Endothelial cell of umbilical vein (primary cell): ENCODE measurements around the gene SKAP1. TPM values are rescaled to one million over a fixed set of nuclear protein-coding genes. Genes with fewer than 3 reads are reported as not detected.

Source experiments
- BruUV-seq: library from RNA; stranded (reverse); fragments of 400-500 nt; replicated peaks from 2 replicates; lab custom pipeline; 2021; lab: Mats Ljungman, UMichigan
- CTCF ChIA-PET: fragments of 300-600, 350-600 bp; sonication (Branson Sonifier 250); formaldehyde crosslinking; loops from one replicate; lab custom pipeline; 2021; ENCODE audit warnings: antibody characterized with exemption, inconsistent platforms; lab: Charles Lee
- POLR2A ChIA-PET: fragments of 300-600, 350-600 bp; sonication (Branson Sonifier 250); formaldehyde crosslinking; loops from one replicate; lab custom pipeline; 2021; ENCODE audit warnings: antibody characterized with exemption, inconsistent platforms; lab: Charles Lee
- DNase-seq: peaks from one replicate; pipeline ENCODE4 v3.0.0-alpha.2; 2011; ENCODE audit warnings: low read depth, low spot score
- FAIRE-seq: peaks from 2 replicates; lab custom pipeline; 2011; peaks lifted over from hg19 to GRCh38; lab: Jason Lieb, UNC
- H2AFZ ChIP-seq: 2 replicates; pipeline ENCODE4 v1.6.0; 2012; ENCODE audit warnings: low read depth, low read length, control low read depth, inconsistent platforms
- H3K27ac ChIP-seq: 2 replicates; pipeline ENCODE4 v1.5.1; 2011; ENCODE audit warnings: low read depth, mild to moderate bottlenecking, control low read depth, low read length, moderate library complexity; ENCODE audit not compliant: insufficient read depth
- H3K27me3 ChIP-seq, 2 experiments: 2 replicates each; pipeline versions ENCODE4 v1.6.0 to v1.6.1; 2011; ENCODE audit warnings: low read length in 2 of 2, mixed read lengths in 1 of 2; ENCODE audit not compliant: control insufficient read depth in 2 of 2, insufficient read depth in 2 of 2
- H3K36me3 ChIP-seq, 2 experiments: 2 replicates in 1 of 2; 3 replicates in 1 of 2; pipeline ENCODE4 v1.5.1; 2011; ENCODE audit warnings: low read length in 2 of 2, mild to moderate bottlenecking in 1 of 2, moderate library complexity in 1 of 2; ENCODE audit not compliant: control insufficient read depth in 2 of 2, insufficient read depth in 2 of 2; ENCODE audit errors: extremely low read depth in 1 of 2
- H3K4me1 ChIP-seq: 3 replicates; pipeline ENCODE4 v1.5.1; 2011; ENCODE audit warnings: mild to moderate bottlenecking, low read length; ENCODE audit not compliant: control insufficient read depth, insufficient read depth; ENCODE audit errors: extremely low read depth
- H3K4me2 ChIP-seq: 2 replicates; pipeline ENCODE4 v1.6.1; 2011; ENCODE audit warnings: low read length, control low read depth, mixed read lengths; ENCODE audit not compliant: insufficient read depth
- H3K4me3 ChIP-seq, 3 experiments: fragments of 200-600 bp in 1 of 3; sonication (generic), shearing (Covaris generic) in 1 of 3; replicated peaks in 1 of 3; 2 replicates each; pipeline ENCODE4 v1.5.1; 2011 to 2016; ENCODE audit warnings: control low read depth in 3 of 3, low read length in 3 of 3, mild to moderate bottlenecking in 2 of 3, inconsistent platforms in 1 of 3, low read depth in 1 of 3, moderate library complexity in 1 of 3; ENCODE audit not compliant: insufficient read depth in 1 of 3
- H3K79me2 ChIP-seq: 2 replicates; pipeline ENCODE4 v1.6.0; 2012; ENCODE audit warnings: low read length, inconsistent platforms; ENCODE audit not compliant: control insufficient read depth, insufficient read depth
- H3K9ac ChIP-seq: replicated peaks from 2 replicates; pipeline ENCODE3; 2011; ENCODE audit warnings: low read length, control low read depth; ENCODE audit not compliant: insufficient read depth; ENCODE audit errors: extremely low read depth
- H3K9me1 ChIP-seq: replicated peaks from 3 replicates; pipeline ENCODE4 v1.6.0; 2011; ENCODE audit warnings: mild to moderate bottlenecking, low read length; ENCODE audit not compliant: control insufficient read depth, insufficient read depth; ENCODE audit errors: extremely low read depth
- H3K9me3 ChIP-seq: replicated peaks from 2 replicates; pipeline ENCODE4 v1.5.1; 2012; ENCODE audit warnings: low read length, inconsistent platforms; ENCODE audit not compliant: control insufficient read depth, insufficient read depth
- H4K20me1 ChIP-seq: replicated peaks from 2 replicates; pipeline ENCODE3; 2011; ENCODE audit warnings: mild to moderate bottlenecking, low read length; ENCODE audit not compliant: control insufficient read depth, insufficient read depth; ENCODE audit errors: extremely low read depth
- EZH2 ChIP-seq: IDR thresholded peaks from 2 replicates; pipeline ENCODE4 v1.6.1; 2012; ENCODE audit warnings: borderline replicate concordance, low read depth, mild to moderate bottlenecking, moderate library complexity, low read length, inconsistent platforms; ENCODE audit not compliant: severe bottlenecking
- FOS ChIP-seq: IDR thresholded peaks from 2 replicates; pipeline ENCODE4 v1.6.1; 2011; ENCODE audit warnings: mild to moderate bottlenecking, low read length, moderate library complexity, borderline replicate concordance; ENCODE audit not compliant: insufficient read depth
- GATA2 ChIP-seq: IDR thresholded peaks from 2 replicates; pipeline ENCODE4 v1.7.0; 2011; ENCODE audit warnings: low read depth, mild to moderate bottlenecking, moderate library complexity, mixed read lengths, low read length; ENCODE audit not compliant: insufficient read length, insufficient read depth
- JUN ChIP-seq: IDR thresholded peaks from 2 replicates; pipeline ENCODE4 v1.6.1; 2011; ENCODE audit warnings: borderline replicate concordance, low read depth; ENCODE audit not compliant: insufficient read length, insufficient read depth
- MYC ChIP-seq: IDR thresholded peaks from one replicate; pipeline ENCODE4 v1.6.1; 2011; ENCODE audit warnings: mild to moderate bottlenecking, low read depth, low read length
- POLR2A ChIP-seq: IDR thresholded peaks from 2 replicates; pipeline ENCODE4 v1.6.1; 2012; ENCODE audit warnings: low read depth, mild to moderate bottlenecking, control low read depth, low read length
- POLR2AphosphoS5 ChIP-seq: IDR thresholded peaks from 2 replicates; pipeline ENCODE4 v1.6.1; 2012; ENCODE audit warnings: low read depth, mild to moderate bottlenecking, control low read depth, low read length, moderate library complexity; ENCODE audit not compliant: insufficient read depth
- dilution Hi-C: fragments of 300-500 bp; cut with MboI; formaldehyde crosslinking; loops from one replicate; pipeline ENCODE4 v1.15.0; 2019; ENCODE audit warnings: low sequenced_read_pairs; ENCODE audit not compliant: extremely low pct_ligation_motif_present
- intact Hi-C: fragments of 100-400 bp; cut with micrococcal nuclease; formaldehyde crosslinking; loops from one replicate; pipeline ENCODE4 v1.10.0; 2022
- polyA plus RNA-seq, 4 experiments: library from polyadenylated mRNA; depleted of rRNA in 3 of 4; stranded (reverse) in 3 of 4; unstranded in 1 of 4; fragments of >200 nt; gene quantifications; 2 replicates each; pipeline versions ENCODE4 v1.2.1 to v1.2.3, GENCODE V29; 2011 to 2012; ENCODE audit warnings: missing spikeins in 1 of 4
- total RNA-seq: library from RNA; stranded (reverse); gene quantifications from 2 replicates; pipeline ENCODE4 v1.2.3, GENCODE V29; 2021
- TF ChIP-seq, protein P1 (sequence below), 2 donors: IDR thresholded peaks; 1 replicate in 1 of 2; 2 replicates in 1 of 2; pipeline ENCODE4 v1.5.1; 2011; ENCODE audit warnings: low read length in 2 of 2, mild to moderate bottlenecking in 2 of 2, moderate library complexity in 2 of 2, control low read depth in 1 of 2, inconsistent platforms in 1 of 2, low read depth in 1 of 2; ENCODE audit not compliant: insufficient read depth in 1 of 2; ENCODE audit errors: extremely low read depth in 1 of 2
- TF ChIP-seq, protein P2 (sequence below): IDR thresholded peaks from 2 replicates; pipeline ENCODE4 v1.6.1; 2011; ENCODE audit not compliant: insufficient read depth, insufficient read length

Gene SKAP1
- total and polyA plus RNA-seq, 2 donors (not counting 3 experiments of a cell fraction or from before 2014, with no cell fraction given) = 0.75 TPM; not detected in 1

DNA sequence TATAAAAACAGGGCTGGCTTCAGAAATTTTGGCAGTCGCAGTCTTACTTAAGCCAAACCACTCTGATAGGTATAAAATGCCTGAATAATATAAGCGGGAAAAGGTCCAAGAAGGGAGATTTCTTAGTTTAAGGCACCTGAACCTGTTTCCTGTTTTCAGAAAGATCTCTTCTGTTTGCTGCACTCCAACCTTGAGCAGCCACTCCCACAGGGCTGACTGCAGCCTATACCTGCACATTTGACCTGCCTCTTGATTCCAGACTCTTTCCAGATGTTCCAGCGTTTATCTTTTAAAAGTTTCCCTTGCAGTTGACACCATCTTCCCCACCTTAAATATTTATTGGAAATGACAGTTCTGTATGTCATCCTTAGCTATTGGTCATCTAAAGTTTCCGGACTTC, 132.2 kb downstream of the SKAP1 start:
- H3K79me2 ChIP-seq = no peaks in the 10 kb centered on the region
- H3K4me3 ChIP-seq = no peak overlapping the region
- H3K4me2 ChIP-seq = no peak overlapping the region
- no peak overlapping the region for H2AFZ ChIP-seq
- H3K36me3 ChIP-seq = no peaks in the 10 kb centered on the region
- H3K4me1 ChIP-seq = peaks cover 29% of the 10 kb centered on the region
- H3K9ac ChIP-seq = no peak overlapping the region
- H3K27ac ChIP-seq = no peak overlapping the region
- DNase-seq = no peak
- no peaks in the 10 kb centered on the region for H3K27me3 ChIP-seq
- no peaks in the 10 kb centered on the region for H3K9me3 ChIP-seq
- H3K9me1 ChIP-seq = no peaks in the 10 kb centered on the region
- ChIA-PET POLR2A (no interaction called here), CTCF (interaction anchor here (0.9 to 1.8 kb wide), 3 partner anchors 33 to 39 kb away, joined by 3 to 8 read pairs (median 3); no protein-coding TSS in a partner anchor)
- BruUV-seq = no TSS peak
- TF ChIP-seq, protein P1, sequence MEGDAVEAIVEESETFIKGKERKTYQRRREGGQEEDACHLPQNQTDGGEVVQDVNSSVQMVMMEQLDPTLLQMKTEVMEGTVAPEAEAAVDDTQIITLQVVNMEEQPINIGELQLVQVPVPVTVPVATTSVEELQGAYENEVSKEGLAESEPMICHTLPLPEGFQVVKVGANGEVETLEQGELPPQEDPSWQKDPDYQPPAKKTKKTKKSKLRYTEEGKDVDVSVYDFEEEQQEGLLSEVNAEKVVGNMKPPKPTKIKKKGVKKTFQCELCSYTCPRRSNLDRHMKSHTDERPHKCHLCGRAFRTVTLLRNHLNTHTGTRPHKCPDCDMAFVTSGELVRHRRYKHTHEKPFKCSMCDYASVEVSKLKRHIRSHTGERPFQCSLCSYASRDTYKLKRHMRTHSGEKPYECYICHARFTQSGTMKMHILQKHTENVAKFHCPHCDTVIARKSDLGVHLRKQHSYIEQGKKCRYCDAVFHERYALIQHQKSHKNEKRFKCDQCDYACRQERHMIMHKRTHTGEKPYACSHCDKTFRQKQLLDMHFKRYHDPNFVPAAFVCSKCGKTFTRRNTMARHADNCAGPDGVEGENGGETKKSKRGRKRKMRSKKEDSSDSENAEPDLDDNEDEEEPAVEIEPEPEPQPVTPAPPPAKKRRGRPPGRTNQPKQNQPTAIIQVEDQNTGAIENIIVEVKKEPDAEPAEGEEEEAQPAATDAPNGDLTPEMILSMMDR (IDR thresholded peaks at IDR 0.05; ENCODE audit: extremely low read depth in 1 of 2, insufficient read depth in 1 of 2, low read depth in 1 of 2, low read length in 2 of 2) = no peak
- TF ChIP-seq EZH2 = no peak
- TF ChIP-seq FOS = no peak
- TF ChIP-seq JUN = no peak
- TF ChIP-seq POLR2A = no peak
- TF ChIP-seq MYC = no peak
- TF ChIP-seq GATA2 = no peak
- TF ChIP-seq POLR2AphosphoS5 = no peak
- TF ChIP-seq, protein P2, sequence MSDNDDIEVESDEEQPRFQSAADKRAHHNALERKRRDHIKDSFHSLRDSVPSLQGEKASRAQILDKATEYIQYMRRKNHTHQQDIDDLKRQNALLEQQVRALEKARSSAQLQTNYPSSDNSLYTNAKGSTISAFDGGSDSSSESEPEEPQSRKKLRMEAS = no peak
- no peaks in the 10 kb centered on the region for H4K20me1 ChIP-seq
- no peak for FAIRE-seq
- dilution Hi-C loops = no loop called here
- intact Hi-C loops = no loop called here
